Hepatocyte (in vitro differentiated cells): ENCODE results near the gene GSTM5.

ENCODE experiments used
- EZH2 ChIP-seq: fragments of 200-600 bp; sonication (generic); IDR thresholded peaks from 2 replicates; pipeline ENCODE4 v1.6.1; 2016; ENCODE audit warnings: antibody characterized with exemption, mild to moderate bottlenecking, borderline replicate concordance
- TF ChIP-seq, protein P1 (sequence below): fragments of 200-600 bp; sonication (generic); IDR thresholded peaks from 2 replicates; pipeline ENCODE4 v1.5.1; 2016; ENCODE audit warnings: antibody characterized with exemption, mild to moderate bottlenecking; ENCODE audit not compliant: poor library complexity

DNA sequence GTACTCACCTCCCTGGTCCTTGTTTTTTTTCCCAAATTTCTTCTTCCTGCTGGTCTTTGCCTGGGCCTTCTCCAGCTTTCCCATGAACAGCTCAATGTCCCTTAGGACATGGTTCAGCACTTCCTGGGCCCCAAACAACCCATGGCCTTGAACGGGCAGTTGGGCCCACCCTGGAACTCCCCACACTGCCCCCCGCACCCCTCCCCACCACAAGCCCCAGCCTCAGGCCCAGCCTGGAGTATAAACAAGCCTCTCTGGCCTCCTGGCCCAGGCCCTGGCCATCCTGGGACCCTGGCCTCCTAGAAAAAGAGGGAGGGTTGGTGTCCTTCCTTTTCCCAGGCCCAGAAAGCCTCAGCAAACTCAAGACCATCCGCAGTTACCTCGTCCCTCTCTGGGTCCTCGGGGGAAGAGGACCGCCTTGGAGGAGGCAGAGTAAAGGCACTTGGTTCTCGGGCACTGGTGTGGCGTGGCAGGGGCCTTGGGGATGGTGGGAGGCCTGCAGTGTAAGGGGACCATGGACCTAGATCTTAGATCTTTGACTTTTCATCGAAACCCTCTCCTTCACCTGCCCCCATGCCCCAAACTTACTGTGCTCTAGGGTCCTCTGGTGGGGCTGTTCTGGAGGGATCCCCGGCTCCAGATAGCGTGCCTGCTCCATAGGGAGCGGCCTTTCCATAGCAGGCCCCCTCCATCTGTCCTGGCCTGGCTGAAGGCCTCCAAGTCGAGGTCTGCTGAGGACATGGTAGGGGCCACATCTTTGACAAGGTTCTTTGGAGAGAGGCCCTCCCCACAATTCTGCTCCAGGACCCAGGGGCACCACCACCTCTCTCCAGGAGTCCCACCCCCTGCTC is 46.1 kb downstream of the GSTM5 start:
- TF ChIP-seq, protein P1, sequence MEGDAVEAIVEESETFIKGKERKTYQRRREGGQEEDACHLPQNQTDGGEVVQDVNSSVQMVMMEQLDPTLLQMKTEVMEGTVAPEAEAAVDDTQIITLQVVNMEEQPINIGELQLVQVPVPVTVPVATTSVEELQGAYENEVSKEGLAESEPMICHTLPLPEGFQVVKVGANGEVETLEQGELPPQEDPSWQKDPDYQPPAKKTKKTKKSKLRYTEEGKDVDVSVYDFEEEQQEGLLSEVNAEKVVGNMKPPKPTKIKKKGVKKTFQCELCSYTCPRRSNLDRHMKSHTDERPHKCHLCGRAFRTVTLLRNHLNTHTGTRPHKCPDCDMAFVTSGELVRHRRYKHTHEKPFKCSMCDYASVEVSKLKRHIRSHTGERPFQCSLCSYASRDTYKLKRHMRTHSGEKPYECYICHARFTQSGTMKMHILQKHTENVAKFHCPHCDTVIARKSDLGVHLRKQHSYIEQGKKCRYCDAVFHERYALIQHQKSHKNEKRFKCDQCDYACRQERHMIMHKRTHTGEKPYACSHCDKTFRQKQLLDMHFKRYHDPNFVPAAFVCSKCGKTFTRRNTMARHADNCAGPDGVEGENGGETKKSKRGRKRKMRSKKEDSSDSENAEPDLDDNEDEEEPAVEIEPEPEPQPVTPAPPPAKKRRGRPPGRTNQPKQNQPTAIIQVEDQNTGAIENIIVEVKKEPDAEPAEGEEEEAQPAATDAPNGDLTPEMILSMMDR, result no peak
- no peak for TF ChIP-seq EZH2
